ENCODE data around the gene ACTA2. TPM values are rescaled to one million over a fixed set of nuclear protein-coding genes. Genes with fewer than 3 reads are reported as not detected.

Gene ACTA2
- total RNA-seq, 4 donors from 2014 or later: 83.5 to 342 (median 142) TPM

DNA sequence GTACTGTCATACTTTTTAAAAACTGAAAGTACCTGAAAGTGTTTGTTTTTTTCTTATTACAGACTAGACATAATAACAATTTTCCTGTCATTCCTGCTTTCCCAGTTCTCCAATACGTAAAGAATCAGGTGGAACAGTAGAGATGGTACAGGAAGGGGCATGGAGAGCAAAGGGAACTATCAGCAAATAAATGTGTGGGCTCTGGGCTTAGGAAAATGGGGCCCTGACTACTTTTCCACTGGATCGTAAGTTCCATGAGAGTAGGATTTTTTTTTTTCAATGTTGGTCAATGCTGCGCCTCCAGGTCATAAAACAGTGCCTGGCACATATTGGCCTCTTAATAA is 22.8 kb upstream of the ACTA2 start:
- Histone ChIP-seq H3K27me3 (no peaks in the 10 kb centered on the region), H3K36me3 (no peaks in the 10 kb centered on the region), H3K27ac (peak overlapping the region; percentile 49 to 72 (median 64)), H3K4me3 (peak overlapping the region; percentile 31 to 57 (median 45)), H3K9me3 (no peaks in the 10 kb centered on the region), H3K4me1 (peaks cover 0 to 13% (median 0%) of the 10 kb centered on the region in 4 donors)
- no peak for DNase-seq
- TF ChIP-seq, protein P1, sequence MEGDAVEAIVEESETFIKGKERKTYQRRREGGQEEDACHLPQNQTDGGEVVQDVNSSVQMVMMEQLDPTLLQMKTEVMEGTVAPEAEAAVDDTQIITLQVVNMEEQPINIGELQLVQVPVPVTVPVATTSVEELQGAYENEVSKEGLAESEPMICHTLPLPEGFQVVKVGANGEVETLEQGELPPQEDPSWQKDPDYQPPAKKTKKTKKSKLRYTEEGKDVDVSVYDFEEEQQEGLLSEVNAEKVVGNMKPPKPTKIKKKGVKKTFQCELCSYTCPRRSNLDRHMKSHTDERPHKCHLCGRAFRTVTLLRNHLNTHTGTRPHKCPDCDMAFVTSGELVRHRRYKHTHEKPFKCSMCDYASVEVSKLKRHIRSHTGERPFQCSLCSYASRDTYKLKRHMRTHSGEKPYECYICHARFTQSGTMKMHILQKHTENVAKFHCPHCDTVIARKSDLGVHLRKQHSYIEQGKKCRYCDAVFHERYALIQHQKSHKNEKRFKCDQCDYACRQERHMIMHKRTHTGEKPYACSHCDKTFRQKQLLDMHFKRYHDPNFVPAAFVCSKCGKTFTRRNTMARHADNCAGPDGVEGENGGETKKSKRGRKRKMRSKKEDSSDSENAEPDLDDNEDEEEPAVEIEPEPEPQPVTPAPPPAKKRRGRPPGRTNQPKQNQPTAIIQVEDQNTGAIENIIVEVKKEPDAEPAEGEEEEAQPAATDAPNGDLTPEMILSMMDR (IDR thresholded peaks at IDR 0.05): no peak
- TF ChIP-seq POLR2A (IDR thresholded peaks at IDR 0.05): no peak

DNA sequence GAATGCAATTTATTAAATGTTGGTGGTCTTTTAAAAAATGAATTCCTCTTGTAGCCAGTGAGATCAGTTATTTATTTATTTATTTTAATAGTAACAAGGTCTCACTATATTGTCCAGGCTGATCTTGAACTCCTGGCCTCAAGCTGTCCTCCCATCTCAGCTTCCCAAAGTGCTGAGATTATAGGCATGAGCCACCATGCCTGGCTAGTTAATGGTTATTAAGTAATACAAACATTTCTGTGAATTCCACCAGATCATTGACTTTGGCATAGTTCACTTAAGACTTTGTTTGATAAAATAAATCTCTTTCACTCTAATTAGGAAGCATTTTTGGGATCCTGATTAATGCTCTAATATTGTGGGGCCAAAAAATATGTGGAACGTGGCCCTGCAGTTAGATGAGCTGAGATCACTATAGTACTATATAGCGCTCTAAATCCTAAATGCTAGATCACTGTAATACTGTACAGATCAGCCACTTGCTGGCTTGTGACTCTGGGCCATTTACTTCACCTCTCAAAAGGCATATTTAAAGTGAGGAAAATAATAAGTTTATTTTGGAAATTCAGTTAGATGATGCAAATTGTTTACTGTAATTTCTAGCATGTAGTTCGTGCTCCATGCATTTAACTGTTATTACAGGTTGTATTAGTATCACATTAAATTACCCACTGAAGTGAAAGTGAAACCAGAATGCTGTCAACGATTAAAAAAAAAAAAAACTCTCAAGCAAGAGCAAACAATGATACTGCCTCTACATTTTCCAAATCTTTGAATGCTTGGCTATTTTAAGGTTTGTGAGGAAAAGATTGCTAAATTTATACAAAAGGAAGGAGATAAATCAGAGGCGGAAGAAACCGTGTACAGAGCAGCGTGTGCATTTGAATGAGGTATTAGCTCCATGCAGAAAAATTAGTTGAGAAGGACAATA is 22.1 kb upstream of the ACTA2 start:
- peak overlapping the region; percentile 31 to 57 (median 45) for H3K4me3 ChIP-seq
- H3K36me3 ChIP-seq: no peaks in the 10 kb centered on the region
- peak overlapping the region; percentile 49 to 72 (median 64) for H3K27ac ChIP-seq
- H3K9me3 ChIP-seq: no peaks in the 10 kb centered on the region
- DNase-seq: no peak
- H3K27me3 ChIP-seq: no peaks in the 10 kb centered on the region
- TF ChIP-seq, protein P1 (IDR thresholded peaks at IDR 0.05): no peak
- TF ChIP-seq POLR2A (IDR thresholded peaks at IDR 0.05): no peak
- H3K4me1 ChIP-seq: peaks cover 0 to 13% (median 0%) of the 10 kb centered on the region in 4 donors

DNA sequence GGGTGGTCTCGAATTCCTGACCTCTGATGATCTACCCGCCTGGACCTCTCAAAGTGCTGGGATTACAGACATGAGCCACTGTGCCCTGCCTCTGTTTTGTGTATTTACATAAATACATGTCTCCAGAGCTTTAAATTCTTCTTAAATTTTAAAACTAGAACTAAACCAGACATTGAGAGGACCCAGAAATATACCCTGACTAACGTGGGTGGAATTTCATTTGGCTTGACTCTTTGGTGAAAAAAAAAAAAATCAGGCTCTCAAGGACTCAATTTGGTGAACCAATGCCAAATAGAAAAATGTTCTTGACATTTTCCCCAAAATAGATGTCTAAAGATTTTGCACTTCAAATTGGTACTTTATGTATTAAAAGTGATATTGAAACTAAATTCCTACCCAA is 21.4 kb upstream of the ACTA2 start:
- no peak overlapping the region for H3K4me3 ChIP-seq
- H3K36me3 ChIP-seq: no peaks in the 10 kb centered on the region
- no peaks in the 10 kb centered on the region for H3K9me3 ChIP-seq
- H3K27me3 ChIP-seq: no peaks in the 10 kb centered on the region
- H3K27ac ChIP-seq: peak overlapping the region in 1 of 4 donors; percentile 72
- H3K4me1 ChIP-seq: peaks cover 0 to 13% (median 0%) of the 10 kb centered on the region in 4 donors
- no peak for DNase-seq
- no peak for TF ChIP-seq POLR2A (IDR thresholded peaks at IDR 0.05)
- TF ChIP-seq, protein P1 (IDR thresholded peaks at IDR 0.05): no peak

DNA sequence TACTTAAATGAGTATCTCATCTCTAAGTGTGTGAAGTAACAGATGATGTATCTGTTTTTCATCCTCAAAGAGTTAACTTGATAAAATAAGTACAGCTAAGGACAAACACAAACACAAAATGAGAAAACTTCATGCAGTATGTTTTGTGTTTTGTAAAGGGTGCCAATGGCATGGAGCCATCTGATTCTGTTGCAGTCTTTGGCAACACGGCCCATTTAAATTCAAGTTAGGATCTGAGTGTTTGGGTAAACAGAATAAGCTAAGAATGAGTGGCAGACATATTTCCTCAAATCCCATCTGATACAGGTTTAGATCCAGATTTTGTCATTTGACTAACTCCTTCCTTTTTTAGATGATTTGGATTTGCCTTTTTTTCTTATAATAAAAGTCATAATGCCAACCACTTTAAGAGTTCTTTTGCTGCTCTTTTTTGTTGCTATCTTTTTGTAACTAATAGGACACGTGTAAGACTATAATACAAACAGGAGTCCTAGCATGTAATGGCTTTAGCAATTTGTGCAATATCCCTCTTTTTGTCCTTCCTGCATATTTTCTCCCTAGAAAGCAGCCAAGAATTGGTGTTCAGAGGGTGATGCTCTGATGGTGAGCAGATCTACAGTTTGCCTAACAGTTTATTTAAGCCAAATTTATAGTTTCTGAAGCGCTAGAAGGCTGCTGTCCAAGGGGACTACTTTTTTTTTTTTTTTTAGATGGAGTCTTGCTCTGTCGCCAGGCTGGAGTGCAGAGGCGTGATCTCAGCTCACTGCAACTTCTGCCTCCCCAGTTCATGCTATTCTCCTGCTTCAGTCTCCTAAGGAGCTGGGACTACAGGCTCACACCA is 18.9 kb upstream of the ACTA2 start:
- Histone ChIP-seq H3K36me3 (no peaks in the 10 kb centered on the region), H3K4me3 (no peak overlapping the region), H3K4me1 (peaks cover 0 to 13% (median 0%) of the 10 kb centered on the region in 4 donors), H3K27ac (peak overlapping the region in 2 of 4 donors; percentile 28 to 52), H3K27me3 (no peaks in the 10 kb centered on the region), H3K9me3 (no peaks in the 10 kb centered on the region)
- DNase-seq: no peak
- no peak for TF ChIP-seq POLR2A (IDR thresholded peaks at IDR 0.05)
- TF ChIP-seq, protein P1 (IDR thresholded peaks at IDR 0.05): no peak

DNA sequence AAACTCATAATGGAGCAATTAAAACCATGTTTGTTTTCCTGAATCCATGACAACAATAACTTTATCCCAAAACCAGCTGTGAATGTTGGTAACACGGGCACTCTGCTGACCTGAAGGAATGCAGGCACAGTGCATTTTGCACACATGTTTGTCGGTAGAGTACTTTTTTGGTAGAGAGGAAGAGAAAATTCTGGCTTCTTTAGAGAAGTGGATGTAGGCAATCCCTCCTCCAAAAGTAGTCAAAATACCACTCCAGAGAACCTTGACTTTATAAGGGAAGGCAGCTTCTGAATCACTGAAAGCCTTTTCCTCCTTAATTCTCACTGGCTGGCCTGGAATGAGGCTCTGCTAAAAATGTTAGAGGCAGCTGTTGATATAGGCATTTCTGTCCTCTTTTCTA is 15.8 kb upstream of the ACTA2 start:
- Histone ChIP-seq H3K36me3 (no peaks in the 10 kb centered on the region), H3K4me1 (no peaks in the 10 kb centered on the region), H3K9me3 (no peaks in the 10 kb centered on the region), H3K27me3 (no peaks in the 10 kb centered on the region), H3K4me3 (no peak overlapping the region), H3K27ac (no peak overlapping the region)
- no peak for DNase-seq
- TF ChIP-seq, protein P1 (IDR thresholded peaks at IDR 0.05): no peak
- TF ChIP-seq POLR2A (IDR thresholded peaks at IDR 0.05): no peak

Data from Peyer's patch (tissue), 4 donors.